Central memory CD8-positive, alpha-beta T cell (primary cell): ENCODE results near the gene SPINT1.

ENCODE experiments used
- ATAC-seq: fragments of 150-1000 bp; cut with Tn5 transposase; replicated peaks from 2 replicates; pipeline ENCODE4 v1.10.0; 2022; ENCODE audit warnings: mild to moderate bottlenecking, moderate FRiP score, moderate number of reproducible peaks; ENCODE audit not compliant: poor library complexity, severe bottlenecking; ENCODE audit errors: extremely low read depth
- DNase-seq, 2 donors: peaks; one replicate each; pipeline ENCODE4 v3.0.0; 2021; ENCODE audit warnings: low spot score in 2 of 2
- H3K27ac Mint-ChIP-seq: one replicate; pipeline ENCODE4 v1.8.0; 2022; ENCODE audit warnings: low read depth, mild to moderate bottlenecking, moderate library complexity, mixed read lengths
- H3K27me3 Mint-ChIP-seq: one replicate; pipeline ENCODE4 v1.8.0; 2022; ENCODE audit warnings: mixed read lengths
- H3K36me3 Mint-ChIP-seq: one replicate; pipeline ENCODE4 v1.8.0; 2022; ENCODE audit warnings: mild to moderate bottlenecking, moderate library complexity, mixed read lengths; ENCODE audit not compliant: insufficient read depth
- H3K4me1 Mint-ChIP-seq: one replicate; pipeline ENCODE4 v1.8.0; 2022; ENCODE audit warnings: mixed read lengths
- H3K4me3 Mint-ChIP-seq: one replicate; pipeline ENCODE4 v1.8.0; 2022; ENCODE audit warnings: mild to moderate bottlenecking, moderate library complexity, mixed read lengths
- H3K9me3 Mint-ChIP-seq: one replicate; pipeline ENCODE4 v1.8.0; 2022; ENCODE audit warnings: mixed read lengths

SPINT1 gene

GRCh38 chr15:40838756-40839155 is 5.1 kb upstream of the SPINT1 start:
- no peak overlapping the region for H3K27ac Mint-ChIP-seq

GRCh38 chr15:40841741-40842140 is 2.1 kb upstream of the SPINT1 start:
- ATAC-seq = no peak
- Mint-ChIP-seq H3K36me3 (peaks cover 2% of the 10 kb centered on the region), H3K4me3 (peak overlapping the region; percentile 82), H3K9me3 (no peaks in the 10 kb centered on the region), H3K4me1 (peaks cover 6% of the 10 kb centered on the region), H3K27me3 (no peaks in the 10 kb centered on the region), H3K27ac (no peak overlapping the region)
- no peak for DNase-seq

More at GRCh38 chr15:40838756-40839155, 5.1 kb upstream of the SPINT1 start:
- no peaks in the 10 kb centered on the region for H3K36me3 Mint-ChIP-seq
- H3K27me3 Mint-ChIP-seq = no peaks in the 10 kb centered on the region
- no peaks in the 10 kb centered on the region for H3K9me3 Mint-ChIP-seq
- ATAC-seq (no peak), DNase-seq (no peak)
- no peak overlapping the region for H3K4me3 Mint-ChIP-seq
- no peaks in the 10 kb centered on the region for H3K4me1 Mint-ChIP-seq

- Mint-ChIP-seq H3K27ac (no peak overlapping the region), H3K9me3 (no peaks in the 10 kb centered on the region), H3K4me3 (peak overlapping the region; percentile 82), H3K27me3 (no peaks in the 10 kb centered on the region), H3K36me3 (peaks cover 2% of the 10 kb centered on the region), H3K4me1 (peaks cover 12% of the 10 kb centered on the region)
- ATAC-seq (no peak), DNase-seq (no peak)
Measured at GRCh38 chr15:40843261-40843884, 475 bp upstream of the SPINT1 start.

- Mint-ChIP-seq H3K4me3 (peak overlapping the region; percentile 88), H3K36me3 (peaks cover 2% of the 10 kb centered on the region), H3K4me1 (peaks cover 12% of the 10 kb centered on the region), H3K27ac (peak overlapping the region; percentile 29), H3K27me3 (no peaks in the 10 kb centered on the region), H3K9me3 (no peaks in the 10 kb centered on the region)
- peak; percentile 69 for ATAC-seq
- DNase-seq = peak in 1 of 2 donors; percentile 13
Measured at GRCh38 chr15:40844696-40845030, 815 bp downstream of the SPINT1 start.

- Mint-ChIP-seq H3K27me3 (no peaks in the 10 kb centered on the region), H3K27ac (peak overlapping the region; percentile 29), H3K9me3 (no peaks in the 10 kb centered on the region)
Measured at GRCh38 chr15:40845036-40845435, 1.2 kb downstream of the SPINT1 start.

DNA sequence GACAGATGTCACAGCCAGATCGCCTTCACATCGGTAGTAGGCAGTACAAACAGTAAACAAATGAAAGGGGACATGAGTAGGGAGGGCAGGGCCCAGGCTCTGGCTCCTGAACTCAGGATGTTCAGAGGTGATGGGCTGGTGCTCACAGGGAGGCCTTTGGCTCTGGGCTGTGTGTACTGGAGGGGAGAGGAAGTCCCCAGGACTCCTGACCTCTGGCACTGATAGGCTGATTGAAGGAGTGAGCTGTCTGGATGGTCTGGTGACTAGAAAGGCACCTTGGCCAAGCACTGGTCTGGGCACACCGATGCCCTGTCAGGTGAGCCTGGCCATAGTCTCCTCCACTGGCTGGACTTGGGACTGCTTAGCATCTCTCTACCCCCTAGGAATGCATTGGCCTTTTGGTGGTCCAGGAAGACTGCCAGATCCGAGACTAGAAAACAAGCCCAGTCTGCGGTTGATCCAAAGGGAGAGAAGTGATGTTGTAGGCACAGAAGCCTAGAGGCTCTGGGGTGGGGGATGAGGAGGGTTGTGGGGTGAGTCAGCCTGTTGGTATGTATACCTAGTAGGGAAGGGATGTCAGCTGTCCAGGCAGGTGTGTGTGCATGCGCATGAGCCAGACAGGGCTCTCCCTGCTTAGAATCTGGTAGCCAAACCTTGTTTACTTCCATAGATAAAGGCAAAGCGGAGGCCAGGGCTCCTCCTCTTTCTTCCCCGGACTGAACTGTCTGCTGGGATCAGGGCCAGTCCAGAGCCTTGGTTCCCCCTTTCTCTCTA is 1.9 kb downstream of the SPINT1 start:
- H3K9me3 Mint-ChIP-seq = no peaks in the 10 kb centered on the region
- H3K27me3 Mint-ChIP-seq = no peaks in the 10 kb centered on the region
- peak overlapping the region; percentile 88 for H3K4me3 Mint-ChIP-seq
- no peak for DNase-seq
- peaks cover 12% of the 10 kb centered on the region for H3K4me1 Mint-ChIP-seq
- peaks cover 2% of the 10 kb centered on the region for H3K36me3 Mint-ChIP-seq
- no peak overlapping the region for H3K27ac Mint-ChIP-seq
- ATAC-seq = no peak

More at GRCh38 chr15:40845036-40845435, 1.2 kb downstream of the SPINT1 start:
- H3K36me3 Mint-ChIP-seq = peaks cover 2% of the 10 kb centered on the region
- DNase-seq (no peak), ATAC-seq (no peak)
- peaks cover 12% of the 10 kb centered on the region for H3K4me1 Mint-ChIP-seq
- peak overlapping the region; percentile 88 for H3K4me3 Mint-ChIP-seq

DNA sequence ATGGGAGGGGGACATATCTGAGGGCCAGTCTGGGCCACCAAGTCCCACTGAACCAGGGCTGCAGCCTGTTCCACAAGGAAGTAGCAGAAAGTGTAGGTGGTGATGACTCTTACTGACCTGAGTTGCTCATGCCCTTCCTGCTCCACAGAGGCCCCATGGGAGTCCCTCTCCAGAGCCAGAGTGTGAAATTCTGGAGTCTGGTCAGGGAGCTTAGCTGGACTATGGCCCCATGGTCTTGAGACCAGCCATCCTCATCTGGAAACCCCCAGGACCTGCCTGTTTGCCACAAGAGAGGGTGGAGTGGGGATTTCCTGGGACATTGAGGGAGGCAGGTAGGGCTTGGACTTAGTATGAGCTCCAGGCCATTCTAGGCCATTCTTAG is 3.0 kb downstream of the SPINT1 start:
- Mint-ChIP-seq H3K27ac (no peak overlapping the region), H3K4me3 (no peak overlapping the region)
- no peak for DNase-seq

GRCh38 chr15:40847223-40847961 is 3.5 kb downstream of the SPINT1 start:
- Mint-ChIP-seq H3K4me1 (peaks cover 12% of the 10 kb centered on the region), H3K27me3 (no peaks in the 10 kb centered on the region), H3K27ac (no peak overlapping the region), H3K36me3 (peaks cover 2% of the 10 kb centered on the region), H3K9me3 (no peaks in the 10 kb centered on the region), H3K4me3 (no peak overlapping the region)
- DNase-seq (no peak), ATAC-seq (no peak)

More for the DNA sequence above, 3.0 kb downstream of the SPINT1 start:
- no peak for ATAC-seq
- H3K4me1 Mint-ChIP-seq = peaks cover 12% of the 10 kb centered on the region
- no peaks in the 10 kb centered on the region for H3K27me3 Mint-ChIP-seq
- H3K9me3 Mint-ChIP-seq = no peaks in the 10 kb centered on the region
- H3K36me3 Mint-ChIP-seq = peaks cover 2% of the 10 kb centered on the region

- Mint-ChIP-seq H3K36me3 (no peaks in the 10 kb centered on the region), H3K27me3 (no peaks in the 10 kb centered on the region), H3K27ac (no peak overlapping the region), H3K4me1 (peaks cover 6% of the 10 kb centered on the region), H3K9me3 (no peaks in the 10 kb centered on the region), H3K4me3 (no peak overlapping the region)
- ATAC-seq (no peak), DNase-seq (no peak)
Measured at GRCh38 chr15:40850576-40851112, 6.8 kb downstream of the SPINT1 start.

GRCh38 chr15:40852529-40852928 is 8.7 kb downstream of the SPINT1 start:
- ATAC-seq = no peak
- no peaks in the 10 kb centered on the region for H3K27me3 Mint-ChIP-seq
- H3K9me3 Mint-ChIP-seq = no peaks in the 10 kb centered on the region
- H3K27ac Mint-ChIP-seq = no peak overlapping the region
- DNase-seq = no peak
- H3K4me1 Mint-ChIP-seq = peaks cover 3% of the 10 kb centered on the region
- H3K4me3 Mint-ChIP-seq = no peak overlapping the region
- peaks cover 3% of the 10 kb centered on the region for H3K36me3 Mint-ChIP-seq

- no peaks in the 10 kb centered on the region for H3K27me3 Mint-ChIP-seq
- peaks cover 3% of the 10 kb centered on the region for H3K36me3 Mint-ChIP-seq
- no peak overlapping the region for H3K4me3 Mint-ChIP-seq
- H3K4me1 Mint-ChIP-seq = peaks cover 5% of the 10 kb centered on the region
- DNase-seq (no peak), ATAC-seq (no peak)
- H3K9me3 Mint-ChIP-seq = no peaks in the 10 kb centered on the region
- no peak overlapping the region for H3K27ac Mint-ChIP-seq
Measured at GRCh38 chr15:40853241-40853890, 9.5 kb downstream of the SPINT1 start.

DNA sequence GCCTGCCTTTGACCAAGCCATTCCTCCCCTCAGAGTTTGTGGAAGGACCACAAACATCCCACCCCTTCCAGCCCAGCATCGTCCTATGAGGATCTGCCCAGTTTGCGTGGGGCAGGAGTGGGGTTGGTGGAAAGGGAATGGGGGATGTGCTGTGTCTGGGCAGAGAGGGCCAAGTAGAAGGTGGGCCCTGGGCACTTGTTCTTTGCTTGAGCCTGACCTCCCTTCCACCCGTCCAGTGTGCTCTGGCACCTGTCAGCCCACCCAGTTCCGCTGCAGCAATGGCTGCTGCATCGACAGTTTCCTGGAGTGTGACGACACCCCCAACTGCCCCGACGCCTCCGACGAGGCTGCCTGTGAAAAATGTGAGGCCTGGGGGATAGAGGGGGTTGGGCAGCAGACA is 10.3 kb downstream of the SPINT1 start:
- Mint-ChIP-seq H3K9me3 (no peaks in the 10 kb centered on the region), H3K27ac (no peak overlapping the region), H3K4me1 (peaks cover 9% of the 10 kb centered on the region), H3K27me3 (no peaks in the 10 kb centered on the region), H3K4me3 (no peak overlapping the region), H3K36me3 (peaks cover 3% of the 10 kb centered on the region)
- ATAC-seq (no peak), DNase-seq (no peak)
